ENCODE measurements around the gene IKZF2. TPM values are rescaled to one million over a fixed set of nuclear protein-coding genes. Genes with fewer than 3 reads are reported as not detected.

IKZF2 gene
- total RNA-seq, 2 experiments from 2014 or later, result 20.0 to 45.1 TPM

GRCh38 chr2:212962691-212963090 lies 188.7 kb downstream of the IKZF2 start:
- no TSS peak for BruUV-seq (replicated peaks)
- Histone ChIP-seq H4K20me1 (ENCODE audit: insufficient read depth, low read length) (no peaks in the 10 kb centered on the region), H3K4me2 (ENCODE audit: low read length) (no peak overlapping the region), H3K27ac (ENCODE audit: low read depth, low read length, poor library complexity, severe bottlenecking) (no peak overlapping the region), H3K9me2 (ENCODE audit: insufficient read depth, low read length) (no peaks in the 10 kb centered on the region), H3K4me1 (ENCODE audit: insufficient read depth, low read length, poor library complexity, severe bottlenecking) (no peaks in the 10 kb centered on the region), H3K4me3 (ENCODE audit: low read depth, low read length, poor library complexity, severe bottlenecking) (no peak overlapping the region), H3K36me3 (ENCODE audit: insufficient read depth, low read length) (no peaks in the 10 kb centered on the region), H3K79me2 (ENCODE audit: insufficient read depth, low read depth, low read length) (no peaks in the 10 kb centered on the region), H2AFZ (ENCODE audit: low read length) (no peak overlapping the region), H3K9me3 (ENCODE audit: low read length) (no peaks in the 10 kb centered on the region)
- CTCF ChIA-PET (ENCODE audit: unreplicated experiment), result no interaction called here
- no peak for DNase-seq (ENCODE audit: low spot score)
- POLR2A ChIA-PET, result interaction anchor here (0.6 to 0.7 kb wide), 2 partner anchors 341 to 1746 kb away, joined by 3 read pairs; no protein-coding TSS in a partner anchor
- no peak for TF ChIP-seq CTCF (conservative IDR thresholded peaks at IDR 0.05; ENCODE audit: low read length)
- intact Hi-C loops (cut with micrococcal nuclease; ENCODE audit: unreplicated experiment), result no loop called here

- H2AFZ ChIP-seq (ENCODE audit: low read length), result no peak overlapping the region
- no peak overlapping the region for H3K4me3 ChIP-seq (ENCODE audit: low read depth, low read length, poor library complexity, severe bottlenecking)
- no peaks in the 10 kb centered on the region for H3K9me2 ChIP-seq (ENCODE audit: insufficient read depth, low read length)
- H3K36me3 ChIP-seq (ENCODE audit: insufficient read depth, low read length), result no peaks in the 10 kb centered on the region
- no TSS peak for BruUV-seq (replicated peaks)
- no peaks in the 10 kb centered on the region for H4K20me1 ChIP-seq (ENCODE audit: insufficient read depth, low read length)
- DNase-seq (ENCODE audit: low spot score), result no peak
- H3K79me2 ChIP-seq (ENCODE audit: insufficient read depth, low read depth, low read length), result no peaks in the 10 kb centered on the region
- CTCF ChIA-PET (ENCODE audit: unreplicated experiment), result no interaction called here
- no peak overlapping the region for H3K4me2 ChIP-seq (ENCODE audit: low read length)
- no peak for TF ChIP-seq EZH2phosphoT487 (IDR thresholded peaks at IDR 0.05; ENCODE audit: borderline replicate concordance, low read depth, low read length)
- POLR2A ChIA-PET, result interaction anchor here (0.6 kb wide), 1 partner anchor 291 kb away, joined by 4 read pairs; no protein-coding TSS in a partner anchor
- intact Hi-C loops (cut with micrococcal nuclease; ENCODE audit: unreplicated experiment), result no loop called here
- H3K9me3 ChIP-seq (ENCODE audit: low read length), result no peaks in the 10 kb centered on the region
- H3K4me1 ChIP-seq (ENCODE audit: insufficient read depth, low read length, poor library complexity, severe bottlenecking), result no peaks in the 10 kb centered on the region
- no peak overlapping the region for H3K27ac ChIP-seq (ENCODE audit: low read depth, low read length, poor library complexity, severe bottlenecking)
These were observed 190.2 kb downstream of the IKZF2 start for GRCh38 chr2:212961255-212961654.

GRCh38 chr2:212960336-212960735 lies 191.1 kb downstream of the IKZF2 start:
- H3K4me2 ChIP-seq (ENCODE audit: low read length), result no peak overlapping the region
- no peak overlapping the region for H3K27ac ChIP-seq (ENCODE audit: low read depth, low read length, poor library complexity, severe bottlenecking)
- TF ChIP-seq EZH2phosphoT487 (IDR thresholded peaks at IDR 0.05; ENCODE audit: borderline replicate concordance, low read depth, low read length) (no peak), CTCF (conservative IDR thresholded peaks at IDR 0.05; ENCODE audit: low read length) (no peak)
- intact Hi-C loops (cut with micrococcal nuclease; ENCODE audit: unreplicated experiment), result no loop called here
- no peaks in the 10 kb centered on the region for H3K36me3 ChIP-seq (ENCODE audit: insufficient read depth, low read length)
- no peaks in the 10 kb centered on the region for H4K20me1 ChIP-seq (ENCODE audit: insufficient read depth, low read length)
- H3K4me1 ChIP-seq (ENCODE audit: insufficient read depth, low read length, poor library complexity, severe bottlenecking), result no peaks in the 10 kb centered on the region
- no peak for DNase-seq (ENCODE audit: low spot score)
- ChIA-PET POLR2A (interaction anchor here (0.6 kb wide), 1 partner anchor 290 kb away, joined by 4 read pairs; no protein-coding TSS in a partner anchor), CTCF (ENCODE audit: unreplicated experiment) (no interaction called here)
- no peaks in the 10 kb centered on the region for H3K9me3 ChIP-seq (ENCODE audit: low read length)
- no peaks in the 10 kb centered on the region for H3K9me2 ChIP-seq (ENCODE audit: insufficient read depth, low read length)
- no peak overlapping the region for H2AFZ ChIP-seq (ENCODE audit: low read length)
- BruUV-seq (replicated peaks), result no TSS peak
- no peaks in the 10 kb centered on the region for H3K79me2 ChIP-seq (ENCODE audit: insufficient read depth, low read depth, low read length)
- no peak overlapping the region for H3K4me3 ChIP-seq (ENCODE audit: low read depth, low read length, poor library complexity, severe bottlenecking)

All from OCI-LY7 (cell line).